Heart right ventricle (tissue), 16 donors: ENCODE data around the gene MLANA. TPM values are rescaled to one million over a fixed set of nuclear protein-coding genes. Genes with fewer than 3 reads are reported as not detected.

Experiments used
- ATAC-seq, 8 donors: fragments of 200-7000 bp; cut with Tn5 transposase; one replicate each; pipeline ENCODE4 v1.9.1; 2020; ENCODE audit warnings: mild to moderate bottlenecking in 8 of 8, moderate library complexity in 8 of 8, moderate number of reproducible peaks in 1 of 8
- DNase-seq, 2 donors: peaks; one replicate each; pipeline ENCODE4 v3.0.0-alpha.2; 2020
- H3K27ac ChIP-seq, 10 donors: fragments of 200-600 bp; sonication (generic) in 2 of 10; one replicate each; pipeline versions ENCODE4 v1.5.0 to v1.8.0; 2020 to 2022; ENCODE audit warnings: mild to moderate bottlenecking in 3 of 10
- H3K27me3 ChIP-seq, 7 donors: fragments of 200-600 bp; one replicate each; pipeline ENCODE4 v1.8.0; 2021 to 2022; ENCODE audit warnings: mild to moderate bottlenecking in 2 of 7
- H3K36me3 ChIP-seq, 9 donors: fragments of 200-600 bp; sonication (generic) in 1 of 9; one replicate each; pipeline versions ENCODE4 v1.5.0 to v1.8.0; 2020 to 2022; ENCODE audit warnings: mild to moderate bottlenecking in 2 of 9
- H3K4me1 ChIP-seq, 9 donors: fragments of 200-600 bp; sonication (generic) in 1 of 9; one replicate each; pipeline versions ENCODE4 v1.5.0 to v1.8.0; 2020 to 2022; ENCODE audit warnings: mild to moderate bottlenecking in 4 of 9
- H3K4me3 ChIP-seq, 10 donors: fragments of 200-600 bp; sonication (generic) in 2 of 10; one replicate each; pipeline versions ENCODE4 v1.5.0 to v1.8.0; 2020 to 2022; ENCODE audit warnings: mild to moderate bottlenecking in 7 of 10, moderate library complexity in 2 of 10
- H3K9me3 ChIP-seq, 11 donors: fragments of 200-600 bp in 10 of 11; sonication (generic) in 2 of 11; one replicate each; pipeline versions ENCODE4 v1.5.0 to v1.8.0; 2013 to 2022; ENCODE audit warnings: mild to moderate bottlenecking in 2 of 11, control low read depth in 1 of 11, moderate library complexity in 1 of 11
- CTCF ChIP-seq, 9 donors: fragments of 200-600 bp; sonication (generic) in 2 of 9; IDR thresholded peaks; one replicate each; pipeline versions ENCODE4 v1.5.0 to v1.8.0; 2021 to 2022; ENCODE audit warnings: antibody characterized with exemption in 9 of 9, mild to moderate bottlenecking in 5 of 9, moderate library complexity in 1 of 9
- WGBS, 2 donors: extraction: QIAGEN DNeasy Blood & Tissue Kit; methylation state at CpG; one replicate each; pipeline ENCODE4 v1.1.7; 2013; ENCODE audit warnings: inconsistent platforms in 1 of 2; 5-methylcytosine and 5-hydroxymethylcytosine counted together
- intact Hi-C, 10 donors: fragments of 100-400 bp; cut with DNase I; formaldehyde crosslinking; loops; one replicate each; pipeline versions ENCODE4 v1.11.1 to v1.14.2; 2022
- polyA plus RNA-seq, 2 donors: library from polyadenylated mRNA; stranded (reverse); fragments of 200-250 nt; gene quantifications; one replicate each; pipeline ENCODE4 v1.2.3, GENCODE V29; 2013
- total RNA-seq, 10 donors: library from RNA; stranded (reverse); fragmentation: NEBNext Ultra II Directional in 3 of 10; extraction: Animal tissue kit (Norgen Biotek cat#: 25700) in 3 of 10; gene quantifications; one replicate each; pipeline versions ENCODE4 v1.2.1 to v1.2.4, GENCODE V29; 2021 to 2023
- donor health status: Arrhythmogenic right ventricular cardiomyopathy.
- donor health status: ischemic (EF 13 %, LVEDD 7.1; RV severe dilation, severe dysfunction).
- donor health status: healthy with polysubstance abuse.
- donor health status: DM: no; HTN: yes; CAD: no.
- donor health status: DM: no; HTN: no; CAD: no.
- donor health status: ischemic (EF 25% LVEDD 6.9; RV normal size, moderate dysfunction).
- donor health status: ischemic (EF 25% LVEDD 5.7; RV mildly dilated, moderate dysfunction).
- donor health status: healthy.
- donor health status: DM: yes; HTN: yes; CAD: no.
- donor health status: Ischemic cardiomyopathy.
- donor health status: ischemic (EF 35%, LVEDD 5.7; RV mildly dilated, moderate dysfunction).
- donor health status: nonischemic (EF 11% LVEDD 7.7; RV severe dilation, severe dysfunction).
- donor health status: DM: yes; HTN: yes; CAD: no.
- donor health status: PGD.
- donor health status: ischemic (EF 29% LVEDD 5.4; RV normal size, mild dysfunction).
- donor health status: nonischemic (EF 23%, LVEDD 6.1; RV moderate dilation, normal function).

MLANA gene
- total and polyA plus RNA-seq, 12 donors, result not detected

GRCh38 chr9:5897851-5898250 lies 7.2 kb downstream of the MLANA start:
- WGBS, 2 donors, result 91 to 92% methylated on average over 5 of the region's 5 CpGs
- Histone ChIP-seq H3K4me3 (no peak overlapping the region), H3K27ac (no peak overlapping the region), H3K4me1 (peaks cover 0 to 6% (median 0%) of the 10 kb centered on the region in 9 donors), H3K36me3 (peaks cover 0 to 39% (median 0%) of the 10 kb centered on the region in 9 donors), H3K9me3 (no peaks in the 10 kb centered on the region), H3K27me3 (no peaks in the 10 kb centered on the region)
- intact Hi-C loops, result loop anchor here in 1 of 10 donors (10.0 kb wide), 1 partner anchor 147 kb away; no protein-coding TSS in a partner anchor
- ATAC-seq (no peak), DNase-seq (no peak)
- no peak for TF ChIP-seq CTCF (IDR thresholded peaks at IDR 0.05)

- DNase-seq (no peak), ATAC-seq (no peak)
- Histone ChIP-seq H3K27ac (no peak overlapping the region), H3K4me1 (peaks cover 0 to 6% (median 0%) of the 10 kb centered on the region in 9 donors), H3K4me3 (no peak overlapping the region), H3K9me3 (no peaks in the 10 kb centered on the region), H3K27me3 (no peaks in the 10 kb centered on the region), H3K36me3 (peaks cover 0 to 53% (median 0%) of the 10 kb centered on the region in 9 donors)
- no peak for TF ChIP-seq CTCF (IDR thresholded peaks at IDR 0.05)
- 74 to 81% methylated on average over 2 of the region's 2 CpGs for WGBS, 2 donors
- intact Hi-C loops, result loop anchor here in 1 of 10 donors (10.0 kb wide), 1 partner anchor 146 kb away; no protein-coding TSS in a partner anchor
Observed at GRCh38 chr9:5899292-5899691, 8.6 kb downstream of the MLANA start.

- ATAC-seq (no peak), DNase-seq (no peak)
- H3K36me3 ChIP-seq, result peaks cover 0 to 66% (median 0%) of the 10 kb centered on the region in 9 donors
- H3K4me3 ChIP-seq, result no peak overlapping the region
- H3K27me3 ChIP-seq, result no peaks in the 10 kb centered on the region
- intact Hi-C loops, result no loop called here
- no peak overlapping the region for H3K27ac ChIP-seq
- no peak for TF ChIP-seq CTCF (IDR thresholded peaks at IDR 0.05)
- peaks cover 0 to 6% (median 0%) of the 10 kb centered on the region in 9 donors for H3K4me1 ChIP-seq
- H3K9me3 ChIP-seq, result no peaks in the 10 kb centered on the region
Observed at GRCh38 chr9:5900622-5901021, 9.9 kb downstream of the MLANA start.

- intact Hi-C loops, result no loop called here
- Histone ChIP-seq H3K27ac (no peak overlapping the region), H3K36me3 (peaks cover 0 to 79% (median 9%) of the 10 kb centered on the region in 9 donors), H3K4me3 (no peak overlapping the region), H3K27me3 (no peaks in the 10 kb centered on the region), H3K4me1 (peaks cover 0 to 6% (median 0%) of the 10 kb centered on the region in 9 donors), H3K9me3 (no peaks in the 10 kb centered on the region)
- DNase-seq (no peak), ATAC-seq (no peak)
- TF ChIP-seq CTCF (IDR thresholded peaks at IDR 0.05), result no peak
Observed at GRCh38 chr9:5902377-5902776, 11.7 kb downstream of the MLANA start.
